DMS53 treated with DMSO at 0.1 percent for 48 hours (cell line): ENCODE measurements around the gene UBE3B.
A peak's percentile ranks its signal among the peaks of the same experiment; 100 is the strongest.
"Not testable (repeated sequence)": the region's sequence is repeated elsewhere in the genome, so short reads cannot be mapped to it uniquely, and the experiment has no call there.

ENCODE experiments used
- DNase-seq: peaks from one replicate; lab custom pipeline; 2025; ENCODE audit not compliant: unreplicated experiment; lab: John Stamatoyannopoulos, UW

The UBE3B gene

GRCh38 chr12:109473006-109473405 is 4.4 kb upstream of the UBE3B start:
- no peak for DNase-seq

- not testable (repeated sequence) for DNase-seq
Measured at GRCh38 chr12:109473526-109474270, 3.7 kb upstream of the UBE3B start.

GRCh38 chr12:109475121-109475520 is 2.3 kb upstream of the UBE3B start:
- no peak for DNase-seq

GRCh38 chr12:109475993-109476806 is 1.2 kb upstream of the UBE3B start:
- no peak for DNase-seq

GRCh38 chr12:109476807-109477184 is 638 bp upstream of the UBE3B start:
- no peak for DNase-seq

GRCh38 chr12:109477963-109478315 is 505 bp downstream of the UBE3B start:
- DNase-seq = no peak

GRCh38 chr12:109479761-109480160 is 2.3 kb downstream of the UBE3B start:
- DNase-seq = no peak

- no peak for DNase-seq
Measured at GRCh38 chr12:109480356-109480755, 2.9 kb downstream of the UBE3B start.

- DNase-seq = no peak
Measured at GRCh38 chr12:109481863-109482262, 4.4 kb downstream of the UBE3B start.

- no peak for DNase-seq
Measured at GRCh38 chr12:109482491-109482890, 5.1 kb downstream of the UBE3B start.

- peak; percentile 91 for DNase-seq
Measured at GRCh38 chr12:109482894-109483293, 5.5 kb downstream of the UBE3B start.

- no peak for DNase-seq
Measured at GRCh38 chr12:109483346-109483745, 5.9 kb downstream of the UBE3B start.

GRCh38 chr12:109485201-109485600 is 7.8 kb downstream of the UBE3B start:
- DNase-seq = no peak

- no peak for DNase-seq
Measured at GRCh38 chr12:109487181-109488050, 10.0 kb downstream of the UBE3B start.

GRCh38 chr12:109488051-109488665 is 10.7 kb downstream of the UBE3B start:
- DNase-seq = no peak

GRCh38 chr12:109489016-109489954 is 11.9 kb downstream of the UBE3B start:
- no peak for DNase-seq

GRCh38 chr12:109489955-109490565 is 12.6 kb downstream of the UBE3B start:
- no peak for DNase-seq

GRCh38 chr12:109491671-109492070 is 14.2 kb downstream of the UBE3B start:
- no peak for DNase-seq

GRCh38 chr12:109492371-109492770 is 14.9 kb downstream of the UBE3B start:
- DNase-seq = no peak

- no peak for DNase-seq
Measured at GRCh38 chr12:109493090-109493489, 15.7 kb downstream of the UBE3B start.
